Measurements from ENCODE around the gene GSTM4.

DNA sequence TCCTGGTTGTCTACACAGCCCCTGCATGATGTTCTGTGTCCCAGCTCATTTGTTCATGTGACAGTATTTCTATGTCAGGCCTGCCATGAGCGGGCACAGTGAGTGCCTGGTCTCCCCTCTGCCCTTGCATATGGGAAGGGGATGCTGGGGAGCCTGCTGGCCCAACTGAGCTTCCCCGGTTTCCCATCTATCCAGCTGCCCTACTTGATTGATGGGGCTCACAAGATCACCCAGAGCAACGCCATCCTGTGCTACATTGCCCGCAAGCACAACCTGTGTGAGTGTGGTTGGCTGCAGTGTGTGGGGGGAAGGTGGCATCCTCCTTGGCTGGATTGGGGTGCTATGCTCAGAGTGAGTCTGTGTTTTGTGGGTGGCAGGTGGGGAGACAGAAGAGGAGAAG is 1.5 kb downstream of the GSTM4 start:
- TF ChIP-seq CTCF (IDR thresholded peaks at IDR 0.05 in 8 of 11, conservative IDR thresholded peaks at IDR 0.05 in 3 of 11) (no peak), POLR2AphosphoS5 (IDR thresholded peaks at IDR 0.05) (no peak), POLR2A (IDR thresholded peaks at IDR 0.05) (no peak)

Measured in spleen (tissue), 7 donors.